HG02759 (cell line): Measurements from ENCODE around the gene KLHL29.
A peak's percentile ranks its signal among the peaks of the same experiment; 100 is the strongest.

ENCODE experiments used
- ATAC-seq: cut with Tn5 transposase; IDR thresholded peaks from one replicate; pipeline ENCODE4 v1.9.1; 2021; ENCODE audit warnings: mild to moderate bottlenecking, moderate library complexity; ENCODE audit not compliant: unreplicated experiment

KLHL29 gene

DNA sequence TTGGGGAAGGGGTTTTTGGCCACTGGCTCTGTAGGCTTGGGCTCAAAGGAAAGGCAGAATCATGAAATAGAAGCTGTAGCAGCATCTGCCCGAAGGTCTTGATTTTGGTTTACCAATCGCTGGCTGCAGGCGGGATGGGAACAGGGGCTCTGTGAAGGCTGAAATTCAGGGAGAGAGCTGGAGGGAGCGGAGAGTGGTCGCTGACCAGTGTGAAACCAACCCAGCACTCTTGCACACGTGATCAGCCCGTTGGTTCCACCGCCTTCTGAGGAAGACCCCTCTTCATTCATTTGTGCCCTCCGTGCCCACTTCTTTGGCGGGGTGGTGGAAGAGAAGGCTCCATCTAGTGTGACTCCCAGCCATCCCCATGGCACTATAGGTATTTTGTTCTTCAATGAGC is 82.6 kb downstream of the KLHL29 start:
- ATAC-seq: no peak

DNA sequence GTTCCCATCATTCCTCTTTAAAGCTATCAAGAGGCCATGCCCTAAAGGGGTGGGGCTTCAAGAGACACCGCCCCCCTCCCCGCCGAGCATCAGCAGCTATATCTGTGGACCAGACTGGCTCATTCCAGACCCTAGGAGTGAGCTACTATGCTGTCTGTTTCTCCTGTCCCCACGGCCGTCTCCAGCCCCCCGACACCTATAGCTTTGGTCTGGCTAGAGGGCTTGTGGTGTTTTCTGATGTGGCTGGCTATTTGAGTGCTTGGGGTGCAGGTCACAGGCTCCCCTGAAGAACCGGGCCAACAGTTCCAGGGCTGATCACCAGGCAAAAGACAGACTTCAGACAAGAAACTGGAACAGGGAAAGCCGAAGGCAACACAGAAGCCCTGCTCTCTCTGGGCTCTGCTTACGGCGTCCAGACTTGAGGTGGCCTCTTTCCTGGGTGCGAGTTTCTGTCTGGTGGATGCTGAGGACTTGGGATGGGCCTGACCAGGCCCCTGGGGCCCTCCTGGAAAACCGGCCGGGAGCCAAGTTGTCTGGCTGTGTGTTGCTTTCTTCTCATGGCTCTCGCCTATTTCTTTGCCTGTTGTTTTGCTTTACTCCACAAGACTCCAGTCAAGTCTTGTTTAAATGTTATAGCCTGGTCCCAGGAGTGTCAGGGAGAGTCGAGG is 83.6 kb downstream of the KLHL29 start:
- ATAC-seq: no peak

DNA sequence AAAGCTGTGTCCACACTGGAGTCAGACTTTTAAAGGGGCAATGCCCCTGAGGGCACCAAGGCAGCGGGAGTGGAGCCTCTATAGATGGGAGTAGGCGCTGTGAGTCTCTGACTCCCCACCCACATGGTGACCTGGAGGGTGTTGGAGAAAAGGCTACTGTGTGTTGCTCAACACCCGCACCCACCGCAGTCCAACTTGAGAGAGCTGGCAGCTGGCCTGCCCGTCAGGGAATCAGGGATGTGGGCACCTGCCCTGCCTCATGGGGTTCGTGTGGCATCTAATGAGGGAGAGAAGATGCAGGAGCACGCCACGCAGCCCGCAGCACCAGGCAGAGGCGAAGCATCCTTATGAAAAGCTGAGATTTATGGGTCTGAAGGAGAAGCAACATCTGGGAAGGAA is 84.2 kb downstream of the KLHL29 start:
- no peak for ATAC-seq

- ATAC-seq: no peak
These were observed 90.1 kb downstream of the KLHL29 start for GRCh38 chr2:23475036-23475435.

DNA sequence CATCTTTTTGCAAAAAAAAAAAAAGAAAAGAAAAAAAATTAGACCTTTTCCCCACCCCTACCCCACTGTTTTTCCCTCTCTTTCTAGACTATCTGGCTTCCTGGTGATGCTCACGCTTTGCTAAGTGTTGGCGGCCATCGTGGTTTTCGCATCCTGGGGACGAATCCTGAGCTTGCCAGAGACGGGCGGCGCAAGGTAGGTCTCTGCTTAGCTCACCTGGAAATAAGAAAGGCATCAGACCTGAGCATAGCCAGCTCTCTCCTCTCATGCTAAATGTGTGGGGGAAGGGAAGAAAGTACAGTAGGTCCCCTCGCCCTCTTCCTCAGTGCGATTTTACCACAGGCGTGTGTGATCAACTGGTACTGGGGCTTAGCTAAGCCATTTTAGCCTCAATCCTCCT is 90.5 kb downstream of the KLHL29 start:
- no peak for ATAC-seq

DNA sequence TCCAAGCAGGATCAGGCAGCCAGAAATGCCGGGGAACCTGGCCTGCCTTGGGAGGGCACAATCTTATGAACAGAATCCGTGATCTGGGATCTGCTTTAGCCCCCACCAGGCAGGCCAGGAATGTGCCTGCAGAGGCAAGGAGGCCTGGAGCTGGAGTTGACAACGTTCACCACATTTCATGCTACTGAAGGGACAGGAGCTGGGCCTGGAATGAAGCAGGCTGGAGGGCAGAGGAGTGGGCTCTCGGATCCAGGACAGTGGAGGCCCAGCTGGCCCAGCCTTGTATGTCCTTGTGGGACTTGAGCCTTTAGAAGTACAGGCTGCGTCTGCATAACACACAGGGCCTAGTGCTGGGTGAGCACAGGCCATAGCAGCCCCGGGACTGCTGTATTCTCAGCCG is 91.8 kb downstream of the KLHL29 start:
- no peak for ATAC-seq

GRCh38 chr2:23477392-23477791 is 92.4 kb downstream of the KLHL29 start:
- no peak for ATAC-seq

GRCh38 chr2:23478087-23478932 is 93.3 kb downstream of the KLHL29 start:
- ATAC-seq: no peak

- no peak for ATAC-seq
These were observed 94.1 kb downstream of the KLHL29 start for GRCh38 chr2:23478933-23479683.

- ATAC-seq: no peak
These were observed 96.2 kb downstream of the KLHL29 start for GRCh38 chr2:23480957-23481797.

DNA sequence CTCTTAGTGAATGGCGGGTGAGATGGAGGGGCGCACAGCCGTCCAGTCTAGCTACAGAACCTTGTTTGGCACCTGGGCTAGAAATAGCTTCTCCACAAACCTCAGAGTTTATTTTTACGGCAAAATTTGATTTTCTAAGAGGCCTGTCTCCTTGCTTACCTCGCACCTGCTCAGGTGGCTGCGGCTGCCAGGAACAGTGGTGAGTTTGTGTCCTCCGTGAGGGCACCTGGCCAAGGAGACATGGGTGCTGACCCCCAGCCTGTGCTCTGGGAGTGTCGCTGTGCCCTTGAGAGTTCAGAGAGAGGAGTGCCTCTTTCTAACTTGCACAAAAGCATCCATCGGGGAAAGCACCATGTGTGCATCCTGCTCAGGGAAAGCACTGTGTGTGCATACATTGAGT is 97.2 kb downstream of the KLHL29 start:
- ATAC-seq: no peak

GRCh38 chr2:23482607-23483006 is 97.6 kb downstream of the KLHL29 start:
- no peak for ATAC-seq

DNA sequence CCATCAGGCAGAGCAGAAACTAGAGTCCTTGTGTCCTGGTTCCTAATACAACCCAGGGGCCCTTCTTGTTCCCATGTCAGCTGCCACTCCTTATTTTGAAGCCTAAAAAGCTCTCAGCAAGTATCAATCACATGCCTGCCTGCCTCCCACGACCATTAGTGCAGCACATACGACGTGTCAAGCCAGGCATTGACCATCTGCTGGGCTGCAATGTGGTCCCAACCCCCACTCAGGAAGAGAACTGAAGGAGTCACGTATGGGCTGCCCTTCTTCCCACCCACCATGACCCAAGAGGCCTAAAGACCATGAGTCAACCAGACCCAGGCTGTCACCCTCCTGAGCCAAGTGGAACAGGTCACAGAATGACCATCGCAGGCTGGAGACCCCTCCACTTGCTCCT is 98.8 kb downstream of the KLHL29 start:
- no peak for ATAC-seq

- no peak for ATAC-seq
These were observed 99.3 kb downstream of the KLHL29 start for GRCh38 chr2:23484275-23484674.

- no peak for ATAC-seq
These were observed 99.8 kb downstream of the KLHL29 start for GRCh38 chr2:23484767-23485166.

DNA sequence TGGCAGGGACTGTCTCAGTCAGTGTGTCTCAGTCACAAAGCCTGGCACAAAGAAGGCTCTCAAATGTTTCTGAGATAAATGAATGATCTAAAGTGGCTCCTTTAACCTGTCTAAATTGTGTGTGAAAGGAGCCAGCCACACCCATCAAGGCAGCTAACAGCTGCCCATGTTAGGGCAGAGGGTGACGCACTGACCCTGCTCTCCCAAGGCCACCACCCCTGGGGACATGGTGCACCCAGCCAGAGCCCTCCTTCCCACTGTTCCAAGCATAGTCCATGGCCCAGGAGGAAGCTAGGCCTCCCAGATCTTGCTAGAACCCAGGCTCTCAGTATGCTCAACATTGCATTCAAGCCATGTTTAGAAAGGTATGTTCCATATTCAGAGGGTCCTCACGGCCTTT is 100.3 kb downstream of the KLHL29 start:
- no peak for ATAC-seq

- no peak for ATAC-seq
These were observed 101.1 kb downstream of the KLHL29 start for GRCh38 chr2:23485841-23486683.

DNA sequence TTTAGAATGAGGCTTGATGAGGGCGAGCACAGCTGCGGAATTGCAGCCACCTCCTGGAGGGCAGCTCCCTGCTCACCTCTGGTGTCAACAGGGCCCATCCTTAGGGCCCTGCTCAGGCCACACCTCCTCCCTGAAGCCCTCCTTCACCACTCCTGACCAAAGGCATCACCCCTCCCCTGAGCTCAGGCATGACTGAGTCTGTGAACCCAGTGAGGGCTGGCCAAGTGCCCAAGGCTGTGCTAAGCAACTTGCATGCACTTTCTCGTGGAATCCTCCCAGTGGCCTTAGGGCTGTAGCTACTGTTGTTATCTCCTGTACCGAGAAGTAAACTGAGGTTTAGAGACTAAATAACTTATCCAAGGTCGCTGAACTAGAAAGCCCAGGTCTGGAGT is 101.7 kb downstream of the KLHL29 start:
- ATAC-seq: no peak

- peak; percentile 46 for ATAC-seq
These were observed 102.9 kb downstream of the KLHL29 start for GRCh38 chr2:23487735-23488492.
